T-helper 1 cell treated with Interleukin-12 subunit alpha and Interleukin-12 subunit beta and Interleukin-4 antibody, amounts not matched to agents 30 ng/mL and 1 ng/mL, for 36 hours (primary cell): ENCODE data around the gene GALC. TPM values are rescaled to one million over a fixed set of nuclear protein-coding genes. Genes with fewer than 3 reads are reported as not detected.
"Not testable (repeated sequence)": the region's sequence is repeated elsewhere in the genome, so short reads cannot be mapped to it uniquely, and the experiment has no call there.

ENCODE experiments used
- intact Hi-C: fragments of 100-400 bp; cut with micrococcal nuclease; formaldehyde crosslinking; loops from one replicate; pipeline ENCODE4 v1.15.1; 2024
- total RNA-seq: library from RNA; stranded (reverse); gene quantifications from 2 replicates; pipeline ENCODE4 v1.2.3, GENCODE V29; 2022

The GALC gene
- total RNA-seq = 15.2 and 17.7 TPM in 2 replicates

DNA sequence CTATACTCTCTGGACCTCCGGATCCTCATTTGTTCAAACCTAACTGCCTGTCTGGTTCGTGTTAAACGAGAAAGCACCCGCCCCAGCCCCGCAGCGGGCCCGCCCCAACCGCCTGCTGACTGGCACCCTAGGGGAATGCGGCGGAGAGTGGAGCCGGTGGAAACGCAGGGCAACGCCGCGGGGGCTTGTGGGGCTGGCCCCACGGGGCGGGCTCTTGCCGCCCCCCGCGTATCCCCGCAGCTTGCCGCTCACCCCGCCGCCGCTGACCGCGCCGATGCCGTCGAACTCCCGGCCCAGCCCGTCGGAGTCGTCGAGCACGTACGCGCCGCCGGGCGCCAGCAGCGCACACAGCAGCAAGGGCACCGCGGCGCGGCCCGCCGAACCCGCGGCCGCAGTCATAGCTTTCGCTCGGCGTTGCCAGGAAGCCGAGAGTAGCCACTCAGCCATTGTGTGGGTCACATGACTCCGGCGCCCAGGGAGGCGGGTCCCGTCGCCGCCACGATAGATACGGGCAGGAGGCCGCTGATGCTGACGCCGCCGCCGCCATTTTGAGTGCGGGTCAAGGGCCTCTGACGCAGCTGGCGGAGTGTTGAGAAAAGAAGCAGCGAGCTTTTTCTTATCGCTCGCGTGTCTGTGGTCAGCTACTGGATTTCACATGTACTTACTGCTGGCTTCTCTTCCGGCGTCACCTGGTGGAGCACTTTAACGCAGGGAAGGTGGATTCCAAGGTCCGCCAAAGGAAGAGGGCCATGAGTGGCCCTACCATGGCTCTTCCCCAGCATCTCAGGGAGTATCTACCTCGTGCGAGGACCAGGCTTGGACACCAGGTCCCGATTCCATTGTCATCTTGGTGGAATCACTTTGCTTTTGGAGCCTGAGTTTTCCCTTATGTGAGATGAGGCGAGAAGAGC, at the start of gene GALC:
Gene GALC, minus strand, starts transcription at position 465 of the 911 bp plus-strand sequence. Its CDS starts 18 bp downstream, at position 447.
- intact Hi-C loops = loop anchor here (1.0 to 5.0 kb wide), 9 partner anchors 13 to 1962 kb away; partner anchors contain the start of genes EFCAB11, SPATA7, TDP1 and TTC8

- intact Hi-C loops = no loop called here
Measured at GRCh38 chr14:88040146-88040545, 47.2 kb upstream of the GALC start.

GRCh38 chr14:88039197-88039596, 46.2 kb upstream of the GALC start:
- intact Hi-C loops = no loop called here

DNA sequence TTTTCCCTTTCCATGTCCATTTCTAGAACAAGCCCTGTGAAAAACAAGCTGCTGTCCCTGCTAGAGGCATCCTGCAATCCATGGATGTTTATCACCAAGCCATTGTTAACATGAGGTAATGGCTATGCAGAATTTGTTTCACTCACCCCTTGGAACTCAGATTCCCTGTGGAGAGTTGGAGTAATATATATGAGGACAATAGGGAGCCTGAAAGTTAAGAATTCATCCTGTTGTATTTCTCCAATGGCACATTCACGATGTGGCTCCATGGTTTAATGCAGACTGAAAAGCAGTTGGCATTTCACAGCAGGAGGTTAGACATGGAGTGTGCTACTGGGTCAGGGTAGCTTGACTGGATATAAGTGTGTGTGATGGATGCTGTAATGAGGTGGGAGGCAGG, 44.3 kb upstream of the GALC start:
- intact Hi-C loops = no loop called here

GRCh38 chr14:88036422-88036821, 43.4 kb upstream of the GALC start:
- intact Hi-C loops = no loop called here

- intact Hi-C loops = no loop called here
Measured at GRCh38 chr14:88034076-88034475, 41.1 kb upstream of the GALC start.

DNA sequence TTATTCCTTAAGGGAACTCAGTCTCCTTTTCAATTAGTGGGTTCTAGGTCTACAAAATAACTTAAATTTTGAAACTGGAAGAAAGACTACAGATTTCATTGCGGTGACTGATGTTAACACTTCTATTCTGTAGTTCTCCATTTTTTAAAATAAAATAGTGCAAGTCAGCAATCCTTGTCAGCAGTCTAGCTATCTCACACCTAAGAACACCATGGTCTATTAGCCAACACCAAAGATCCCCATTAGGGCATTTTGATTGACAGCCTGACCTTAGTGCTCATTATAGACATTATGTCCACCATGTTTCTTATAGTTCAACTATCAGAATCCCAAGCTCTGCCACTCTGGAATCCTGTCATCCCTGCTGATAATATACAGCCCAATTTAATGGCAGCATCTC, 39.4 kb upstream of the GALC start:
- intact Hi-C loops = no loop called here

GRCh38 chr14:88030892-88031291, 37.9 kb upstream of the GALC start:
- intact Hi-C loops = no loop called here

DNA sequence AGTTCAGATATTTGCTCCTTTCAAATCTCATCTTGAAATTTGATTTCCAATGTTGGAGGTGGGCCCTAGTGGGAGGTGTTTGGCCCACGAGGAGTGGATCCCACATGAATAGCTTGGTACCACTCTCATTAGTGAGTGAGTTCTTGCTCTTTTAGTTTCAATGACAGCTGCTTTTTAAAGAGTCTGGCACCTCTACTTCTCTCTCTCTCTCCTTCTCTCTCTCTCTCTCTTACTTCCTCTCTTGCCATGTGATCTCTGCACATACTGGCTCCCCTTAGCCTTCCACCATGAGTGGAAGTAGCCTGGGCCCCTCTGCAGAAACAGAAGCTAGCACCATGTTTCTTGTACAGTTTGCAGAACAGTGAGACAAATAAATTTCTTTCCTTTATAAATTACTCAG, 37.1 kb upstream of the GALC start:
- intact Hi-C loops = no loop called here

- intact Hi-C loops = no loop called here
Measured at GRCh38 chr14:88029500-88029899, 36.5 kb upstream of the GALC start.

- intact Hi-C loops = loop anchor here (1.0 to 2.0 kb wide), 3 partner anchors 21 to 74 kb away; partner anchors contain the start of gene GALC
Measured at GRCh38 chr14:88026890-88027289, 33.9 kb upstream of the GALC start.

DNA sequence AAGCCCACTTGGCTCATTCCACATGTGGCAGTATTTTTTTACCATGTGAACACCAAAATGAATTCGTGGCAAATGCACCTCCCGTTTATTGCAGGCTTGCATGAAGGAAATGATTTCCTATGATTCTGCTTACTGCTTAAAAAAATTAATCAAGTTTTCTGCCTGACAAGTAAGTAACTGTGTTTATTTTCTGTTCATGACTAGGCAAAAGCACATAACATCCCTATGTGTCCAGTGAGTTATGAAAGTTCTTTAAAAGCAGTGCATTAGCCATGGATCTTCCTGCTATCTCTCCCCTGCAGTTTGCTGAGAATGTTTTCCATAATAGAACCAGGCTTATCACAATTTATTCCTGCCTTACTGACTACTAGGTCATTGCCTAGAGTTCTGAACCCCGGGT, 32.3 kb upstream of the GALC start:
- intact Hi-C loops = no loop called here

- intact Hi-C loops = not testable (repeated sequence)
Measured at GRCh38 chr14:88024252-88025086, 31.5 kb upstream of the GALC start.

DNA sequence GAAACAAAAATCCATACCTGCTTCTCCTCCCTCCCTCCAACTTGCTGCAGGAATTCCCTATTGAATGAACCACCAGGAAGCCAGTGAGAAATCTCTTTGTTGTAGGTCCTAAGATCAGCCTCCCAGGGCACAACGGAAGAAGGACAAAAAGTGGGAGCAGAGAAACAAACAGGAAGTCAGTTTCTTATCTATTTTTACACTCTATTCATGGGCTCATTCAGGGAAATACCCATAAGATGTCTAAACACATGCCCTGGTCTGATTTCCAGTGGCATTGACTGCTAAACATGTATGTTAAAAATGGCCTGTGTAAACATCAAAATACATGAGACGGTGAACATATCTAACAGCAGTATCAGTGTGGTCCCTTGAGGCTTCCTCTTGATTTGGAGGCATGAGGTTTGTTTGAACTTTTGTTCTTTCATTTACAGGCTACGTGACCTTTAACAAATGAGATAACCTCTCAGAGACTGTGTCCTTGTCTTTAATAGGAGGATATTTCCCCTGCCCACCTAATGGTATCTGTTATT, 30.7 kb upstream of the GALC start:
- intact Hi-C loops = loop anchor here (1.0 to 2.0 kb wide), 2 partner anchors 17 to 31 kb away; partner anchors contain the start of gene GALC

GRCh38 chr14:88017535-88017934, 24.6 kb upstream of the GALC start:
- intact Hi-C loops = no loop called here

- intact Hi-C loops = no loop called here
Measured at GRCh38 chr14:88016768-88017167, 23.8 kb upstream of the GALC start.

GRCh38 chr14:88013750-88014349, 20.9 kb upstream of the GALC start:
- intact Hi-C loops = loop anchor here (1.0 kb wide), 1 partner anchor 154 kb away; no protein-coding TSS in a partner anchor

DNA sequence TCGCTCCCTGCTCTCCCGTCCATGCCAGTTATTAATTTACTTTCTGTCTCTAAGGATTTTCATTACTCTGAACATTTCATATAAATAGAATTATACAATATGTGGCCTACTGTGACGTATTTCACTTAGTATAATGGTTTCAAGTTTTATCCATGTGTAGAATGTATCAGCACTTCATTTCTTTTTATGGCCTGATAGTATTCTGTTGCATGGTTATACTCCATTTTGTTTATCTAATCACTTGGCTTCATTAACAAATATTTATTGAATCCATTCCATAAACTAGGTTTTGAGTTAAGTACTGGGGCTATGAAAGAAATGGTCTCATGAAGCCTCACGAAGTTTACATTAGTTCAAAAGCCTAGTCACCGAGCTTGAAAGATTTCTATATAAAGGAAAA, 19.5 kb upstream of the GALC start:
- intact Hi-C loops = no loop called here

GRCh38 chr14:88010331-88010730, 17.3 kb upstream of the GALC start:
- intact Hi-C loops = no loop called here

DNA sequence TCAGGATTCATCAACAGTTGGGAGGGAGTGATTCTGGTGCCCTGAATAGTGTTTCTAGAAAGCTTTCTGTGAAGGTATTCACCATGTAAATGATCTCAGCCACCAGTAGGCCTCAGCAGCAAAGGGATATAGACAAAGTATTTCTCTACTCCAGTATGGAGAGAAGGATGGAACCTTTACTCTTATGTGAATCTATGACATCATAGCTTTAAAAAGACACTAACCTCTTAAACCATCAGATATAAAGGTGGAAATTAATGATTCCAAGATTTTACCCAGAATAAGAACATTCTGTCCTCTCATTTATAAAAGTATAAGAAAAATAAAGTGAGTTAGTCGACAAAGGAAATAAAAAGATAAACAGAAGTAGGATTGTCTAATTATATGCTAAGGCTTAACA, 16.5 kb upstream of the GALC start:
- intact Hi-C loops = loop anchor here (5.0 kb wide), 3 partner anchors 553 to 1608 kb away; partner anchors contain the start of genes TTC8 and ZC3H14
